ENCODE data around the gene PRKCH.

PRKCH gene

DNA sequence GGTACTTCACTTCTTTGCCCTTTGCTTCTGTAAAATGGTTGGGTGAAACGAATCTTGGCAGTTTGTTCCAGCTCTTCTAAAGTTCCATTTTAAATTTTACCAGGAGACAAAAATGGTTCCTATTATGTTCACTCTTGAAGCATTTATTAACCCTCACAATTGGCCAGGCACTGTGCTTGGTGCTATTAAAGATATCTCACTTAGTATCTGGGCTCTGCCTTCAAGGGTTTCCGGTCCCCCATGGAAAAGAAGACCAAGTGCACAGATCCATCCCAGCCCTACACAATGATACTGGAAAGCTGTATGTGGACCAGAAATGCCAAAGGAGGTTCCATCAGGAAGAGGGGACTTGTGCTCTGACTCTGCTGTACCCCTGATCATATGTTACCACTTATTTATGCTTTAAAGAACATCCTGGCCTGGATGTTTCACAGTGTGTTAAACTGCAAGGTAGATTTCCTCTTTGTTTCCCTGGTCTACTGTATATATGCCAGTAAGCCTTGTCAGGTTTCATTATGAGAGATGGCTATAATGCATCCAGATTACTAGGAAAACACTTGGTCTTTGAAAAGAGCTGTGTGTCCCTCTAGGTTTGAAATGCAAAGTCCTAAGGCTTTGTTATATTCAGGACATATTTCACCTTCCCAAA is 154.8 kb downstream of the PRKCH start:
- DNase-seq (ENCODE audit: low spot score) = no peak

GRCh38 chr14:61476754-61477410 is 155.5 kb downstream of the PRKCH start:
- no peak for DNase-seq (ENCODE audit: low spot score)

- DNase-seq (ENCODE audit: low spot score) = no peak
These were observed 156.5 kb downstream of the PRKCH start for GRCh38 chr14:61477712-61478462.

DNA sequence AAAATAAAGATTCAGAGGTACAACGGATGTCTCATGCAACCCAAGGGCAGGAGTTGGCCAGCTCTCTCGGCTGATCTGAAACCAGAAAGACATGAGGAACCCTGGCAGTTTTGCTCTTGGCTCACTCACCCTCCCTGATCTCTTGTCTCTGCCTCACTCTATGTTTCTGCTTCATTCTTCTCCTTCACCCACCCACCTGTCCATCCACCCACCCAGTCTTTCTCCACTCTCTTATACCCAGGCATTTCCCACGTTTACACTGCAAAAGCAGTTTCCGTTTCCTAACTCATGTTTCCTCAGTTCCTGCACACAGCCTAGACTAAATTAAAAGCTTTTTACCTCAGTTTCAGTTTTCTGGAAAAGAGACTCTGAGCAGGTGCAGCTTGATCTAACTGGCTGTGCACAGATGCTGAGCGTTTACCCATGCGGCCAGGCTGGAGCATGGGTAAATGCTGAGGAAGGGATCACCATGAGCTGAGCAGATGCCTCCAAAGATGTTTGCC is 157.6 kb downstream of the PRKCH start:
- DNase-seq (ENCODE audit: low spot score) = no peak

GRCh38 chr14:61479746-61480502 is 158.5 kb downstream of the PRKCH start:
- no peak for DNase-seq (ENCODE audit: low spot score)

GRCh38 chr14:61480704-61481285 is 159.4 kb downstream of the PRKCH start:
- no peak for DNase-seq (ENCODE audit: low spot score)

DNA sequence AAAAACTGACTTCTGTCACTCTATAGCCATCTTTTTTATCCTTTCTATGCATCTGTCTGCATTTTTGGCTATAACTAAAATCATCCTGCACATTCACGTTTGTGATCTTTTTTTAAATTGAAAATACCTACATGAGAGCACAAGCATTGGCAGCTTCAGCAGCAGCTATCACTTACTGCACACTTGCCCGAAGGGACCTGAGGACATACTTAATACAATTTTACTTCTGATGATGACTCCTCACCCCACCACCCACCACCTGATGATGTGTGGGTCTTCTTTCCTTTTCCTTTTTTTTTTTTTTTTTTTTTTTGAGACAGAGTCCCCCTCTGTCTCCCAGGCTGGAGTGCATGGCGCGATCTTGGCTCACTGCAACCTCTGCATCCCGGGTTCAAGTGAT is 160.3 kb downstream of the PRKCH start:
- DNase-seq (ENCODE audit: low spot score) = no peak

GRCh38 chr14:61482348-61483206 is 161.2 kb downstream of the PRKCH start:
- no peak for DNase-seq (ENCODE audit: low spot score)

DNA sequence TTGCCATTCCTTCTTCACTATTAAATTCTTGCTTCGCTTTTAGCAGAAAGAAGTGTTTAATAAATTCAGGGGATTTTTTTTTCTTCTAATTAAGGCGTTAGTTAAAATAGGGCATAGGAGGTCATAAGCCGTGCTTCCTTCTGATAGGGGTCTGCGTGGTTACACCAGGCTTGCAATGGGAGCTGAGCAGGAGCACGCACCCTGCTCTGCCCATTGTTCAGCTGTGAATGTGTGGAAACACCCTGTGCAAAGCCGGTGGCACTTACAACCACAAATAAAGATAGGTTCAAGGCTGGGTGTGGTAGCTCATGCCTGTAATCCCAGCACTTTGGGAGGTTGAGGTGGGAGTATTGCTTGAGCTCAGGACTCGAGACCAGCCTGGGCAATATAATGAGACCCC is 162.1 kb downstream of the PRKCH start:
- no peak for DNase-seq (ENCODE audit: low spot score)

- DNase-seq (ENCODE audit: low spot score) = no peak
These were observed 162.7 kb downstream of the PRKCH start for GRCh38 chr14:61484031-61484430.

DNA sequence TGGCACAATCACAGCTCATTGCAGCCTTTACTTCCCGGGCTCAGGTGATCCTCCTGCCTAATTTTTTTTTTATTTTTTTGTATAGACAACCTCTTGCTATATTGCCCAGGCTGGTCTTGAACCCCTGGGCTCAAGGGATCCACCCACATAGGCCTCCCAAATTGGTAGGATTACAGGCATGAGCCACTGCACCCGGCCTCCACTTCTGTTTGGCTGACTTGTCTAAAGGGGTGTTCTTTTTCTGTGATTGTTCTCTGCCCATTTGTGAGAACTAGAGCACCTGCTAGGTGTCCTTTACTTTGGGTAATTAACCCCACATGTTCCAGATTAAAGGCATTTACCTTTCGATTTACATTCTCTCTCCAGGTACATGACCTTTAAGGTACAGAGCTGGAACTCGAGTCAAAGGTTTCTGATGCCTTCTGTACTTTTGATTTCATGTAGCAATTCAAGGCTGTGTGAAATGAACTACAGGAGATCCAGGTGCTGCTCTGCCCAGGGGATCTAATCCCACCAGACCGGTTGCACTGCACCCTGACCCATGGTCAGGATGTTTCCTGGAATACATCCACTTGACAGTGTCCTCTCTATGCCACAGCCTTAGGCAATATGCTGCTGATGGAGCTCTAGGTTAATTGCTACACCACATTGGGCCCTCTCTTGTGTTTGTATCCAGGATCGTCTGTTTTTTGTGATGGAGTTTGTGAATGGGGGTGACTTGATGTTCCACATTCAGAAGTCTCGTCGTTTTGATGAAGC is 163.6 kb downstream of the PRKCH start:
- DNase-seq (ENCODE audit: low spot score) = no peak

GRCh38 chr14:61485661-61486060 is 164.3 kb downstream of the PRKCH start:
- no peak for DNase-seq (ENCODE audit: low spot score)

GRCh38 chr14:61486930-61487495 is 165.6 kb downstream of the PRKCH start:
- no peak for DNase-seq (ENCODE audit: low spot score)

GRCh38 chr14:61488417-61489401 is 167.3 kb downstream of the PRKCH start:
- DNase-seq (ENCODE audit: low spot score) = no peak

DNA sequence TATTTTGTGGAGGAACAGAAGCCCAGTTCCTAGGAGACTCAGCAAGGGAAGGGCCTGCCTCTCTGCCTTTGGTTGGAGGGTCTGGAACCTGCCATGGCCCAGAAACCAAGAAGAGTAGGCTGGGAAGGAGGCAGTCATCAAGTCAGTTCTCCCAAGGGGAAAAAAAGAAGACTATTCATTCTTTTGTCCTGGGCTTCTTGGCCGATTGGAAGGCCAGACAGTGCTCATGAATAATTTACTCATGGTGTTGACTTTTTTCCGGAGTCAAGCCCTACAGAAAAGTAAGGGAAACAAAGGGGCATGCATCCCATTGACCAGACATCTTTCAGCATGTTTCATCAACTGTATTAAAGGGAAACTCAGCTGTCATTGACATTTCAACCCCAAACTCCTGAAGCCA is 168.1 kb downstream of the PRKCH start:
- DNase-seq (ENCODE audit: low spot score) = no peak

GRCh38 chr14:61489932-61490331 is 168.6 kb downstream of the PRKCH start:
- no peak for DNase-seq (ENCODE audit: low spot score)

DNA sequence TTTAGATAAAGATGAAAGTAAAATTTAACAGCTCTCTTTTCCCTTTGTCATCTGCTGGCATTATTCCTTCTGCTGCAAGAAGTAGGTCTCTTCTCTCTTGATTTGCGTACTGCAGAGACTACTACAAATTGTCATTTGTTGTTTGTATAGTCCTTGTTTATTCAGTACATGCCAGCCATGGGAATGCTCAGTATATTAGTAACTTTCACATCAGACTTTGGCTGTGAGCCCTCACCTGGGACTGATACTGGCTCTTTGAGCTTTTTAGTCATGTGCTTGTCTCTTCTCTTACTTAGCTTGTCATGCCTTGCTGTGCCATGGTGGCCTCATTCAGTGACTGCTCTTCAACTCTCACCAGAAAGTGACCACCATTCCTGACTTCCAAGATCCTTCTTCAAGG is 169.8 kb downstream of the PRKCH start:
- DNase-seq (ENCODE audit: low spot score) = no peak

DNA sequence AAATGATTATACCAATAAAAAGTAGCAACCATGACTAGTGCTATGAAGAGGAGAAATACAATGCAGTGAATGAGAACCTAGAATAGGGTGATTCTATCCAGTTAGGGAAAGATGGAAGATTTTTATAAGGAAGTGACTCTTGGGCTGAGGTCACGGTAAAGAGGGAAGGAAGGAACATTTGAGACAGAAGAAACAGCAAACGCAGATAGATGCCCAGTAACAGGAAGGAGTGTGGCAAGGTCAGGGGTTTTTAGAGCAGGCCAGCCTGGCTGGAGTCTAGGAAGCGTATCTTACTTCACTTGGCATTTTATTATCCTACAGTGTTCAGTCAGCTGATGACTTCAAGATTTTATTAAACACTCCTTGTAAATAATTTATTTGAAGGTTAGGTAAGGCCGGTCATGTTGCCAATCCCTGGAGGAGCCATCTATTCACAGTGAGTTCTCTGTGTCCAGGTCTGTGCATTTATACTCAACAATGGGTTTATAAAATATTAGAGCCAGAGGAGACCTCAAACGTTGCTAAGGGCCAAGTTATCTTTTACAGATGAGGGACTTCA is 170.6 kb downstream of the PRKCH start:
- DNase-seq (ENCODE audit: low spot score) = no peak

Measured in left forelimb (tissue), 1 donor.